Thyroid gland (tissue), 4 donors: ENCODE data around the gene SMARCAL1.

Source experiments
- POLR2A ChIP-seq, 2 donors: fragments of 450-650 bp; IDR thresholded peaks; one replicate each; pipeline ENCODE4 v1.6.1; 2017; ENCODE audit warnings: antibody characterized with exemption in 2 of 2, mild to moderate bottlenecking in 2 of 2, moderate library complexity in 1 of 2
- TF ChIP-seq, protein P1 (sequence below), 6 experiments: fragments of 200-600 bp in 3 of 6; fragments of 450-650 bp in 3 of 6; sonication (generic) in 3 of 6; IDR thresholded peaks; one replicate each; pipeline ENCODE4 v1.5.1; 2016 to 2019; ENCODE audit warnings: antibody characterized with exemption in 6 of 6, mild to moderate bottlenecking in 2 of 6, inconsistent platforms in 1 of 6, moderate library complexity in 1 of 6

DNA sequence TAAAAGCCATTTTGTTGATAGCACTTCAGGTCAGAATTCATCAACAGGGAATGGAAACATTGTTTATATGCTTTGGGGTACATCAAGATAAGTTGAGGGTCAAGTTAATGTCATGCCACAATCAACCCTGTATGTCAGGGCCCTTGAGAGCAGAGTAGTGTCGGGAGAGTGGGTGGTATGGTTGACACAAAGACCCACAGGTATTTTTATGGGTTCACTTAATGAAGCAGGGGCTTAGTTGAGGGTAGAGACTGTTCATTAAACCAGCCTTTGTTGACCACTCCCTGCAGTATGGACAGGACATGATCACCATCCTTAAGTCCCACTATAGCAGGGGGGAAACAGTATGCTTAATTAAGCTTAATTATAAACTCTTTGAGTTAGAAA is 92.1 kb downstream of the SMARCAL1 start:
- no peak for TF ChIP-seq POLR2A (IDR thresholded peaks at IDR 0.05)
- TF ChIP-seq, protein P1, sequence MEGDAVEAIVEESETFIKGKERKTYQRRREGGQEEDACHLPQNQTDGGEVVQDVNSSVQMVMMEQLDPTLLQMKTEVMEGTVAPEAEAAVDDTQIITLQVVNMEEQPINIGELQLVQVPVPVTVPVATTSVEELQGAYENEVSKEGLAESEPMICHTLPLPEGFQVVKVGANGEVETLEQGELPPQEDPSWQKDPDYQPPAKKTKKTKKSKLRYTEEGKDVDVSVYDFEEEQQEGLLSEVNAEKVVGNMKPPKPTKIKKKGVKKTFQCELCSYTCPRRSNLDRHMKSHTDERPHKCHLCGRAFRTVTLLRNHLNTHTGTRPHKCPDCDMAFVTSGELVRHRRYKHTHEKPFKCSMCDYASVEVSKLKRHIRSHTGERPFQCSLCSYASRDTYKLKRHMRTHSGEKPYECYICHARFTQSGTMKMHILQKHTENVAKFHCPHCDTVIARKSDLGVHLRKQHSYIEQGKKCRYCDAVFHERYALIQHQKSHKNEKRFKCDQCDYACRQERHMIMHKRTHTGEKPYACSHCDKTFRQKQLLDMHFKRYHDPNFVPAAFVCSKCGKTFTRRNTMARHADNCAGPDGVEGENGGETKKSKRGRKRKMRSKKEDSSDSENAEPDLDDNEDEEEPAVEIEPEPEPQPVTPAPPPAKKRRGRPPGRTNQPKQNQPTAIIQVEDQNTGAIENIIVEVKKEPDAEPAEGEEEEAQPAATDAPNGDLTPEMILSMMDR (IDR thresholded peaks at IDR 0.05), result no peak
